ENCODE measurements around the gene GLIS1. TPM values are rescaled to one million over a fixed set of nuclear protein-coding genes. Genes with fewer than 3 reads are reported as not detected.

Gene GLIS1
- total RNA-seq, 1 donor from 2014 or later: 17.4 TPM

GRCh38 chr1:53718443-53718842 lies 20.5 kb downstream of the GLIS1 start:
- H3K4me3 Mint-ChIP-seq (ENCODE audit: unreplicated experiment): no peak overlapping the region
- no peak for DNase-seq (ENCODE audit: low spot score)
- no peaks in the 10 kb centered on the region for H3K36me3 Mint-ChIP-seq (ENCODE audit: low read depth)
- H3K9me3 Mint-ChIP-seq (ENCODE audit: low read depth): no peaks in the 10 kb centered on the region
- H3K27ac Mint-ChIP-seq (ENCODE audit: unreplicated experiment): no peak overlapping the region
- peak; percentile 43 for TF ChIP-seq CTCF (IDR thresholded peaks at IDR 0.05)
- peaks cover 26% of the 10 kb centered on the region for H3K4me1 Mint-ChIP-seq (ENCODE audit: low read depth)
- H3K27me3 Mint-ChIP-seq (ENCODE audit: low read depth): no peaks in the 10 kb centered on the region

- Mint-ChIP-seq H3K4me1 (ENCODE audit: low read depth) (peaks cover 25% of the 10 kb centered on the region), H3K4me3 (ENCODE audit: unreplicated experiment) (no peak overlapping the region), H3K36me3 (ENCODE audit: low read depth) (peaks cover 3% of the 10 kb centered on the region), H3K27ac (ENCODE audit: unreplicated experiment) (no peak overlapping the region), H3K9me3 (ENCODE audit: low read depth) (peaks cover 3% of the 10 kb centered on the region), H3K27me3 (ENCODE audit: low read depth) (no peaks in the 10 kb centered on the region)
- no peak for DNase-seq (ENCODE audit: low spot score)
- no peak for TF ChIP-seq CTCF (IDR thresholded peaks at IDR 0.05)
Observed at GRCh38 chr1:53717025-53717804, 21.7 kb downstream of the GLIS1 start.

- Mint-ChIP-seq H3K4me1 (ENCODE audit: low read depth) (peaks cover 18% of the 10 kb centered on the region), H3K4me3 (ENCODE audit: unreplicated experiment) (no peak overlapping the region), H3K36me3 (ENCODE audit: low read depth) (peaks cover 3% of the 10 kb centered on the region), H3K27ac (ENCODE audit: unreplicated experiment) (no peak overlapping the region), H3K9me3 (ENCODE audit: low read depth) (peaks cover 3% of the 10 kb centered on the region), H3K27me3 (ENCODE audit: low read depth) (no peaks in the 10 kb centered on the region)
- DNase-seq (ENCODE audit: low spot score): no peak
- TF ChIP-seq CTCF (IDR thresholded peaks at IDR 0.05): no peak
Observed at GRCh38 chr1:53716150-53716549, 22.8 kb downstream of the GLIS1 start.

- peak; percentile 71 for TF ChIP-seq CTCF (IDR thresholded peaks at IDR 0.05)
- peaks cover 3% of the 10 kb centered on the region for H3K9me3 Mint-ChIP-seq (ENCODE audit: low read depth)
- no peak overlapping the region for H3K4me3 Mint-ChIP-seq (ENCODE audit: unreplicated experiment)
- no peak overlapping the region for H3K27ac Mint-ChIP-seq (ENCODE audit: unreplicated experiment)
- no peaks in the 10 kb centered on the region for H3K27me3 Mint-ChIP-seq (ENCODE audit: low read depth)
- H3K36me3 Mint-ChIP-seq (ENCODE audit: low read depth): peaks cover 3% of the 10 kb centered on the region
- DNase-seq (ENCODE audit: low spot score): no peak
- peaks cover 17% of the 10 kb centered on the region for H3K4me1 Mint-ChIP-seq (ENCODE audit: low read depth)
Observed at GRCh38 chr1:53715478-53715877, 23.5 kb downstream of the GLIS1 start.

- Mint-ChIP-seq H3K4me3 (ENCODE audit: unreplicated experiment) (no peak overlapping the region), H3K4me1 (ENCODE audit: low read depth) (no peaks in the 10 kb centered on the region), H3K27ac (ENCODE audit: unreplicated experiment) (no peak overlapping the region), H3K27me3 (ENCODE audit: low read depth) (no peaks in the 10 kb centered on the region), H3K36me3 (ENCODE audit: low read depth) (peaks cover 7% of the 10 kb centered on the region), H3K9me3 (ENCODE audit: low read depth) (peaks cover 3% of the 10 kb centered on the region)
- DNase-seq (ENCODE audit: low spot score): no peak
- TF ChIP-seq CTCF (IDR thresholded peaks at IDR 0.05): no peak
Observed at GRCh38 chr1:53712276-53712675, 26.7 kb downstream of the GLIS1 start.
